IMR-90 (cell line): ENCODE data around the gene ASH1L. TPM values are rescaled to one million over a fixed set of nuclear protein-coding genes. Genes with fewer than 3 reads are reported as not detected.

ENCODE experiments used
- ATAC-seq: fragments of 200-7000 bp; cut with Tn5 transposase; 2 replicates; pipeline ENCODE4 v1.9.1; 2020; ENCODE audit warnings: low read depth, mild to moderate bottlenecking, moderate library complexity
- BruUV-seq: library from RNA; stranded (reverse); fragments of 400-500 nt; replicated peaks from 2 replicates; lab custom pipeline; 2021; lab: Mats Ljungman, UMichigan
- CTCF ChIA-PET: fragments of 300-600 bp; formaldehyde crosslinking; extraction: SDS; loops from one replicate; lab custom pipeline; 2021; ENCODE audit warnings: antibody characterized with exemption; lab: Yijun Ruan, JAX
- POLR2A ChIA-PET: fragments of 300-600 bp; sonication (Branson Sonifier 250); formaldehyde crosslinking; loops from one replicate; lab custom pipeline; 2022; ENCODE audit warnings: antibody characterized with exemption; ENCODE audit not compliant: unreplicated experiment; lab: Charles Lee
- DNase-seq: peaks from one replicate; pipeline ENCODE4 v3.0.0; 2013
- H2AFZ ChIP-seq: replicated peaks from 2 replicates; pipeline ENCODE3; 2013; ENCODE audit warnings: low read length, mild to moderate bottlenecking; ENCODE audit not compliant: poor library complexity
- H2AK5ac ChIP-seq: 2 replicates; pipeline ENCODE4 v1.6.1; 2013; ENCODE audit warnings: low read depth, low read length, inconsistent platforms
- H2AK9ac ChIP-seq: replicated peaks from 2 replicates; pipeline ENCODE3; 2013; ENCODE audit warnings: mild to moderate bottlenecking, low read depth, low read length, moderate library complexity; ENCODE audit not compliant: poor library complexity
- H2BK120ac ChIP-seq: 2 replicates; pipeline ENCODE4 v1.6.1; 2013; ENCODE audit warnings: low read depth, low read length, inconsistent platforms
- H2BK15ac ChIP-seq: 3 replicates; pipeline ENCODE4 v1.6.1; 2013; ENCODE audit warnings: low read depth, low read length, inconsistent platforms
- H2BK20ac ChIP-seq: 2 replicates; pipeline ENCODE4 v1.6.1; 2013; ENCODE audit warnings: low read depth, mild to moderate bottlenecking, inconsistent platforms, low read length, moderate library complexity
- H2BK5ac ChIP-seq: 2 replicates; pipeline ENCODE4 v1.6.1; 2013; ENCODE audit warnings: mild to moderate bottlenecking, low read depth, low read length, inconsistent platforms; ENCODE audit not compliant: poor library complexity, severe bottlenecking
- H3K14ac ChIP-seq: replicated peaks from 2 replicates; pipeline ENCODE4 v1.6.1; 2013; ENCODE audit warnings: low read depth, low read length, inconsistent platforms
- H3K18ac ChIP-seq: 2 replicates; pipeline ENCODE4 v1.6.1; 2013; ENCODE audit warnings: low read depth, low read length, control low read depth
- H3K23ac ChIP-seq: 2 replicates; pipeline ENCODE4 v1.6.1; 2013; ENCODE audit warnings: low read depth, low read length, inconsistent platforms
- H3K27ac ChIP-seq: 2 replicates; pipeline ENCODE4 v1.5.1; 2013; ENCODE audit warnings: mild to moderate bottlenecking, control low read depth, low read length; ENCODE audit not compliant: insufficient read depth
- H3K27me3 ChIP-seq: 2 replicates; pipeline ENCODE4 v1.6.1; 2013; ENCODE audit warnings: low read length; ENCODE audit not compliant: control insufficient read depth, insufficient read depth
- H3K36me3 ChIP-seq: 2 replicates; pipeline ENCODE4 v1.6.1; 2013; ENCODE audit warnings: low read length, mixed read lengths; ENCODE audit not compliant: control insufficient read depth, insufficient read depth
- H3K4ac ChIP-seq: 2 replicates; pipeline ENCODE4 v1.6.1; 2013; ENCODE audit warnings: low read depth, low read length, inconsistent platforms
- H3K4me1 ChIP-seq: 2 replicates; pipeline ENCODE4 v1.6.1; 2013; ENCODE audit warnings: low read length, mixed read lengths; ENCODE audit not compliant: control insufficient read depth, insufficient read depth
- H3K4me2 ChIP-seq: 2 replicates; pipeline ENCODE4 v1.6.1; 2013; ENCODE audit warnings: low read depth, mild to moderate bottlenecking, control low read depth, low read length, moderate library complexity
- H3K4me3 ChIP-seq: 2 replicates; pipeline ENCODE4 v1.5.1; 2013; ENCODE audit warnings: low read depth, mild to moderate bottlenecking, control low read depth, low read length, moderate library complexity; ENCODE audit not compliant: insufficient read depth
- H3K56ac ChIP-seq: 2 replicates; pipeline ENCODE4 v1.6.1; 2013; ENCODE audit warnings: low read length, inconsistent platforms; ENCODE audit not compliant: insufficient read depth; ENCODE audit errors: extremely low read depth
- H3K79me1 ChIP-seq, 2 experiments: 2 replicates each; pipeline ENCODE4 v1.6.1; 2013; ENCODE audit warnings: low read length in 2 of 2, inconsistent platforms in 1 of 2, low read depth in 1 of 2
- H3K9ac ChIP-seq: 2 replicates; pipeline ENCODE4 v1.6.1; 2013; ENCODE audit warnings: low read depth, low read length, control low read depth
- H3K9me1 ChIP-seq: 2 replicates; pipeline ENCODE4 v1.6.1; 2013; ENCODE audit warnings: low read length, inconsistent platforms; ENCODE audit not compliant: insufficient read depth
- H3K9me3 ChIP-seq: 2 replicates; pipeline ENCODE4 v1.6.1; 2013; ENCODE audit warnings: low read length; ENCODE audit not compliant: control insufficient read depth, insufficient read depth
- H4K20me1 ChIP-seq: 2 replicates; pipeline ENCODE4 v1.6.1; 2013; ENCODE audit warnings: low read length, inconsistent platforms; ENCODE audit not compliant: insufficient read depth
- H4K5ac ChIP-seq: 2 replicates; pipeline ENCODE4 v1.6.1; 2013; ENCODE audit warnings: mild to moderate bottlenecking, low read depth, low read length, control low read depth
- H4K8ac ChIP-seq, 2 experiments: 2 replicates each; pipeline ENCODE4 v1.6.1; 2013; ENCODE audit warnings: low read depth in 2 of 2, low read length in 2 of 2, control low read depth in 1 of 2, inconsistent platforms in 1 of 2
- H4K91ac ChIP-seq: 2 replicates; pipeline ENCODE4 v1.6.1; 2013; ENCODE audit warnings: low read depth, low read length, inconsistent platforms; ENCODE audit not compliant: insufficient read depth
- RAD21 ChIP-seq: IDR thresholded peaks from 2 replicates; pipeline ENCODE4 v1.6.1; 2012; ENCODE audit warnings: low read length, improper control_type of control experiment
- RFX5 ChIP-seq: IDR thresholded peaks from 2 replicates; pipeline ENCODE4 v1.8.0; 2012; ENCODE audit warnings: low read depth, mild to moderate bottlenecking, low read length, moderate library complexity
- SMC3 ChIP-seq: fragments of 150-350 bp; IDR thresholded peaks from 2 replicates; pipeline ENCODE4 v1.6.1; 2016; ENCODE audit warnings: low read depth, mild to moderate bottlenecking, antibody characterized with exemption, low read length, moderate library complexity
- WGBS, 2 experiments: methylation state at CpG; one replicate each; pipeline versions ENCODE4 v1.1.5 to v1.1.7; 2013; ENCODE audit warnings: missing lambda C conversion rate in 2 of 2; ENCODE audit not compliant: insufficient read length in 1 of 2; ENCODE audit errors: extremely low coverage in 2 of 2; 5-methylcytosine and 5-hydroxymethylcytosine counted together
- dilution Hi-C: fragments of 300-500 bp; cut with HindIII; formaldehyde crosslinking; loops from one replicate; pipeline ENCODE4 v1.14.3; 2018; ENCODE audit warnings: low sequenced_read_pairs; ENCODE audit not compliant: unreplicated experiment
- in situ Hi-C: fragments of 300-500 bp; cut with MboI; formaldehyde crosslinking; loops from 3 replicates; pipeline ENCODE4 v1.14.3; 2019; ENCODE audit warnings: low sequenced_read_pairs, inconsistent platforms, mixed read lengths
- intact Hi-C: fragments of 100-400 bp; cut with micrococcal nuclease; formaldehyde crosslinking; loops from 2 replicates; pipeline ENCODE4 v1.10.0; 2022
- polyA plus RNA-seq, 3 experiments: library from polyadenylated mRNA; depleted of rRNA; stranded (reverse); fragments of >200 nt; gene quantifications; 2 replicates each; pipeline ENCODE4 v1.2.3, GENCODE V29; 2012; ENCODE audit warnings: low replicate concordance in 1 of 3
- total RNA-seq: library from RNA; depleted of rRNA; stranded (reverse); fragments of >200 nt; gene quantifications from 2 replicates; pipeline ENCODE4 v1.2.3, GENCODE V29; 2012

ASH1L gene
- total and polyA plus RNA-seq, 2 of the 4 experiments (the other 2 are of a cell fraction) = 13.7 to 18.5 TPM

DNA sequence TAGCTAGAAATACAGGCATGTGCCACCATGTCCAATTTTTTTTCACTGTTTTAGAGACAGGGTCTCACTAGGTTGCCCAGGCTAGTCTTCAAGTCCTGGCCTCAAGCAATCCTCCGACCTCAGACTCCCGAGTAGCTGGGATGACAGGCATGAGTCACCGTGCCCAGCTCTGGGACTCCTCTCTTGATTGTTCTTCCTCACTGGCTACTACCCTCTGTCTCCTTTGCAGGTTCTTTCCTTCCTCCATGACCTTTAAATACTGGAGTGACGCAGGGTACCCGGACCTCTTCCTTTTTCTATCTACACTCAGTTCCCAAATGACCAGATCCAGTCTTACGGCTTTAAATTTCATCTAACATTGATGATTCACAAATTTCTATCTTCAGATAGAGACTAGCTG lies 34.9 kb downstream of the ASH1L start:
- WGBS, 2 experiments = 88% methylated on average over 6 of the region's 6 CpGs; no CpG with 5 or more reads in 1 of the 2 experiments
- Histone ChIP-seq H3K79me1 (peaks cover 41 to 78% of the 10 kb centered on the region in 2 experiments), H3K4me1 (peaks cover 3% of the 10 kb centered on the region; the same call in 1 of the 2 replicates), H3K56ac (no peak overlapping the region), H3K27me3 (no peaks in the 10 kb centered on the region), H3K14ac (no peak overlapping the region), H3K9me1 (peaks cover 7% of the 10 kb centered on the region; the same call in 1 of the 2 replicates), H2BK20ac (no peak overlapping the region), H3K4me2 (no peak overlapping the region), H3K23ac (no peak overlapping the region), H3K18ac (no peak overlapping the region), H4K91ac (no peak overlapping the region), H4K5ac (no peak overlapping the region), H3K36me3 (no peaks in the 10 kb centered on the region), H2AK5ac (no peak overlapping the region), H2BK15ac (no peak overlapping the region), H3K4ac (no peak overlapping the region), H2AFZ (no peak overlapping the region), H3K4me3 (no peak overlapping the region), H3K27ac (no peak overlapping the region), H3K9ac (no peak overlapping the region), H2BK120ac (no peak overlapping the region), H4K8ac (no peak overlapping the region), H4K20me1 (peaks cover 68% of the 10 kb centered on the region), H2BK5ac (no peak overlapping the region), H2AK9ac (no peak overlapping the region), H3K9me3 (no peaks in the 10 kb centered on the region)
- dilution Hi-C loops (no loop called here), intact Hi-C loops (no loop called here), in situ Hi-C loops (no loop called here)
- DNase-seq (no peak), ATAC-seq (no peak)
- ChIA-PET CTCF (no interaction called here), POLR2A (no interaction called here)
- no TSS peak for BruUV-seq
- TF ChIP-seq SMC3 (no peak), RAD21 (no peak), RFX5 (no peak)
